GM21737 (cell line): ENCODE results near the gene FYB1.

ENCODE experiments used
- ATAC-seq: cut with Tn5 transposase; IDR thresholded peaks from one replicate; pipeline ENCODE4 v1.9.1; 2021; ENCODE audit warnings: mild to moderate bottlenecking, moderate library complexity; ENCODE audit not compliant: unreplicated experiment

The FYB1 gene

DNA sequence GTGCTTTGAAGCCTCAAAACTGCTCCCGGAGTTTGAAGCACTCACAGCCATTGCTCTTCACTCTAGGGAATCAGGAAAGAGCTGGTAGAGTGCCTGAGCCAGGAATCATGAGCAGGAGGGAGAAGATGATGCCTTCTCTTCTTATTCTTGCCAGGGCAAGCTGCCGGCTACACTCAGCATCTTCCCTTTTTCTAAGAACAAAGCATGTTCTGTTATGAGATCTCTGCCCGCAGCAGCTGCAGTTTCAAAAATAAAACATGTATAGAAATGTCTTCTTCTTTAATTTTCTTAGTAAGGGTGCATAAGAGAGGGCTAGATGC is 87.3 kb downstream of the FYB1 start:
- no peak for ATAC-seq

DNA sequence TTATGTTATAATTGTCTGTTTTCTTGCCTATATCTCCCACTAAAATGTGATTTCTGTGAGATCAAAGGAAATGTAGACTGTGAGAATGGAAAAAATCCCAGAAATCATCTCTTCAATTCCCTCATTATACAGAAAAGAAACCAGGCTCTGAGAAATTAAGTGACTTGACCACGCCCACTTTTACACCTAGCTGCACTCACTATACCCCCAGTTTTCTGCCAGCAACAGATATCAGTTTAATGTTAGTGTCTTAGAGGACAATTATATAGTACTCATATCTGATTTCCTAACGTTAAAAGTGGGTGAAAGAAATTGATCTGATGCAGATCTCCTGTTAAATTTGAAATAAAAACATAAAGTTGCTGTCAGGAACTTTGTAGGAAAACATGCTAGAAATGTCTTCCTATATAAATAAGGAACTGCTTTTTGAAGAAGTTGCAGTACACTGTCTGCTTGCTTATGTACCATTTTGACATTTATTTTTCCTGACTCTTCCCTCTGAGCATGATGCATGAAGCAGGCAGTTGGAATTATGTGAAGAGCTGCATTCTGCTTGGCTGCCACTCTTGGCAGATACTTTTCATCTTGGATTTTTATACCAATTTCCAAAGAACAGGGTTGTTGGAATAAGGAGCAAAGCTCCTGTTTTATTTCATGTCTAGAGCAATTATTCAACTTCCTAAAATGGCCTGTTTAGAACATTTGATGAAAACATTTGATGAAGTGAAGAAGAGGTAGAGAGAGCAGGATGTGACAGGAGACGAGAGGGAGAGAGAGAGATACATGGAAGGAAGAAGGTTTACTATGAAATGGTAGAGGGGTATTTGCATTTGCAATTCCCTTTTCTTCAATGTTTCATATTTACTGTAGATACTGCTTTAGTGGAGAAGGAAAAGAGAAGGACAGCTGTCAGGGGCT is 87.9 kb downstream of the FYB1 start:
- no peak for ATAC-seq

DNA sequence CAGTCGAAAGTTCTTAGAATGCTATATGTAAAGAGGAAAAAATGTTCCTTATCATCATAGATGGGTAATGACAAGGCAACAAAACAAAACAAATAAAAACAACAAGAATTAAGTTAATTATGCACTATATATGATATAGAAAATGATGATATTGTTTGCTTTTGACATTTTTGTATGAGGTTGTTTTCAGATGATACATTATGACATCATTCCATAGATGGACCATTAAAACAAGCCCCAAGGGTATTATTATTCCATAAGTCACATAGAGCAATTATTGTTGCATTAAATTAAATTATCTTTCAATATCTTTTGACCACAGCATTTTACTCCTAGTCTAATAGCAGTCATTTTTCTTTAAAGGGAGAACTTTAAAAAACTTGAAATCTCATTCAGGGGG is 88.6 kb downstream of the FYB1 start:
- ATAC-seq = no peak

DNA sequence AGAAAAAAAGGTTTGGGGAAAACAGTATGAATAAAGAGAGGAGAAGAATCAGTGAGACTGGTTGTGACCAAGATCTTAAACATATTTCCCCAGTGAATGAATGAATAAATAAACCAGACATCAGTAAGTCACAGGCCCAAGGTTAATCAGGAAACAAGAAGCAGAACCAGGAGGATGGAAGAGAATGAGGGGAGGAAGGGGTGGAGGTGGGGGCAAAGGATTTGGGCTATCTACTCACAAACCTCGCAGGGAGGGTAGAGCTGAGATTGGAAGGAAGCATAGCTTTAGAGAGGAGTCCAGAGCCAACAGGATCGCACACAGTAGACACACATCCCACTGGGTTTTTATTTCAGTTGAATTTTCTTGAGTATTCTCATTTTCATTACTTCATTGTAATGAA is 97.4 kb downstream of the FYB1 start:
- no peak for ATAC-seq

DNA sequence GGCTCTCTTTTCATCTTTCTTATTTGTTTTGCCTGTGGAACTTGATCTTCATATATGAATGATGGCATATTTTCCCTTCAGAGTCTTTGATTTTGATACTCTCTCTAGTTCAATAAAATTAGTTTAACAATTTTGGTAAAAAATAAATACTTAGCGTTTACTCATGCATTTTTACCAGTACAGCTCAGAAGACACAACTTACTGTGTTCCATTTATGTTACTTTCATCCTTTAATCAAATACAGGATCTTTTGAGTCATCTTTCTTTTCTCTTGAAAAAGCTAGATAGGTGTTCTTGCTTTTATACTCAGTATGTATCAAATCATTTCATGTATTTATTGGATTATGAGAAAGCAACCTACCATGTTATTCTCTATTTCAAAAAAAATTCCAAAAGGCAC is 98.0 kb downstream of the FYB1 start:
- ATAC-seq = no peak

DNA sequence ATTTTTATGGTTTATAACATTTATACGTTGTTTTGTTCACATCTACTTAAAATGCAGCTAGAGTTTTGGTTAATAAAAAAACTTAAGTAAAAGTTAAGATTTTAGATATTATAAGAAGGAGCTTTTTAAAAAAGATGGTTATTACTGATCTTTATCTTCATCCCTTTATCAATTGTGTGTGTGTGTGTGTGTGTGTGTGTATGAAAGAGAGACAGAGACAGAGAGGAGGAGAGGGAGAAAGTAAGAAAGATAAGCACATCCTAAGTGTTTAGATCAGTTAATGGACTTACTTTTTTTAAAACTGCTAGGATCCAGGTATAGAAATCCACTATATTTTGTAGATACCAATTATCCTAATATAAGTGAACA is 99.3 kb downstream of the FYB1 start:
- ATAC-seq = no peak

DNA sequence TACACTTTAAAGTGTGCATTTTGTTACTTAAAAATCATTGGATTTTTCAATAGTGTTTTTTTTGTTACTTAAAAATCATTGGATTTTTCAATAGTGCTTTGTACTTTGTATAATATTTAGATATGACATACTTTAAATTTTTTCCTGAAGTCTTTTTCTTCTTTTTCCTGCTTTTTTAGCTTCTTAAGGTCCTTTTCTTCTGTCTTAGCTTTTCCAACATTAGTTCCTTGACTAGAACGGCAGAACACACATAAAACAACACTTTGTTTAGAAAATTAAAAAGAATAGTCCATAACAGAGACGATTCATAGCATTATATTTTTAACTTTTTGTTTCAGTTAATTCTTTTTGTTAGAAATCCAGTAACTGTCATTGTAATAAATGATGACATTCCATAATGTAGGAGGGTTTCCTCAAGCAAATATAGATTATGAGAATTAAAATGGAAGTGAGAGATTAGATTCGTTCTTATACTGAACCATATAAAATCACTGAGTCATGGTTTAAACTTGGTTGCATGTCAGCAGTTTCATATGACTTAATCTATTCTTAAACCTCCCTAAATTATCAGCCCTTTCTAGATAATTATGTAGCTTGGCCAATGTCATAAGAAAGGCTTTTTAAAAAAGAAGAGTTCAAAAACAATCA is 99.8 kb downstream of the FYB1 start:
- ATAC-seq = no peak

DNA sequence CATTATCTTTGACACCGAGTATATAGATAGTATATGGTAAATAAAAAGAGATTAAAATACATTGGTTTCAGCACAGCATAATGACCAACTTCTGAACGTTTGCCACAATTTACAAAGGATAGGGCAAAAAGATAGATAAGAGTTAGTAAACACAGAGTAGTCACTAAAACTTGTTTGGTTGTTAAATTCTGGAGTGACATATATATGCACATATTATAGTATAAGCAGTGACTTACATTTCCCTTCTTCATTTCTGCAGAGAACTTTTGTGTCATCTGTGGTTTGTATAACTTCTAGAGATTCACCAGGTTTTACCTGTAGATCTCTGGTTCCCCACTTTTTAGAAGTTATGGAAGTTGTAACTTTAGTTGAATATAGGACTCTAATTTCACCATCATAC is 100.7 kb downstream of the FYB1 start:
- no peak for ATAC-seq

DNA sequence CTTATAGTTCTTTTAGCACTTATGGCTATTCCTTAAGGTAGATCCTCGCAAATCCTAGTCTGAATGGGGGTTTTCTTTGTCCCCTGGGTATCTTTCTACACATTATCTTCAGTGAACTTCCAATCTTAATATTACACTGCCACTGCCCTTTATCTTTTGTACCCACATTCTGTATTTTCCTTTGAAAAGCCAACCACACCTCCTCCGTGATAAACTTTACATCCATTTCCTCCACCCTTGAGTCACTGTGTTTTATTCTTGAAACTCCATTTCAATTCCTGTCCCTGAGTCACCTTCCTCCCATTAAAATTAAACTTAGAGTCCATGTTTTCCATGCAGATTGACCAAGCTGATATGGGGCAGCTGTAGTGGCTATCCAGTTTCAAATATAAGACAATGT is 102.0 kb downstream of the FYB1 start:
- no peak for ATAC-seq

DNA sequence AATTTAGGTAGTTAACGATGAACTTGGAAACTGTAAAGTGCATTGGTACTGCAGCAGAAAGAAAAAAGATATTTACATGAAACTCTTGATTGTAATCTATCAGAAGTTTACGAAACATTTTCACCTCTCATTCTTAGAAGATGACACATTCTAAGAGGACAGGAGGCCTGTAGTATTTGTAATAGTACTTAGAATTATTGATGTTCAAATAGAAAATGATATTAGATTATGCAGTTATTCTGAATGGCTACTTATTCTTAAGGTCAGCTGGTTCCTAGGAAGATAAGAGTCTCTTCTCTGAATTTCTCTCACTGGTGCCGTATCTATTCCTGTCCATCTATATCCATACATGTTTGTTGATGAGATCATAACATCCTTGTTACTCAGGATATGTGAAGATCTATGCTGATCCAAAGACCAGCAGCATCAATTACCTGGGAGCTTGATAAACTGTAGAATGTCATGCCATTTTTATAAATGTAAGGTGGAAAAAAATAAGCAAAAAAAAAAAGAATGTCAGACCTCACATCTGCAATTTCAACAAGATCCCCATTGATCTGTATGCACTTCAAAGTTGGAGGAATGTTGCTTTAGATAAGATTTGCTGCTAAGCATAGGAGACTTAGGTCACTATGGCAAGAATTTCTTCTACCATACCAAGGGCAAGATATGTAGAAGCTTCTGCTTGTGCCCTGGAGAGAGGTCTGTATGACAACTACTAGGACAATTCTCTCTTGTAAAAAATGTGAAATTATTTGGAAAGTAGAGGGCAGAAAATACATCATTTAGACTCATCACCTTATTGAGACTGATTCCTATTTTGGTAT is 102.8 kb downstream of the FYB1 start:
- no peak for ATAC-seq

DNA sequence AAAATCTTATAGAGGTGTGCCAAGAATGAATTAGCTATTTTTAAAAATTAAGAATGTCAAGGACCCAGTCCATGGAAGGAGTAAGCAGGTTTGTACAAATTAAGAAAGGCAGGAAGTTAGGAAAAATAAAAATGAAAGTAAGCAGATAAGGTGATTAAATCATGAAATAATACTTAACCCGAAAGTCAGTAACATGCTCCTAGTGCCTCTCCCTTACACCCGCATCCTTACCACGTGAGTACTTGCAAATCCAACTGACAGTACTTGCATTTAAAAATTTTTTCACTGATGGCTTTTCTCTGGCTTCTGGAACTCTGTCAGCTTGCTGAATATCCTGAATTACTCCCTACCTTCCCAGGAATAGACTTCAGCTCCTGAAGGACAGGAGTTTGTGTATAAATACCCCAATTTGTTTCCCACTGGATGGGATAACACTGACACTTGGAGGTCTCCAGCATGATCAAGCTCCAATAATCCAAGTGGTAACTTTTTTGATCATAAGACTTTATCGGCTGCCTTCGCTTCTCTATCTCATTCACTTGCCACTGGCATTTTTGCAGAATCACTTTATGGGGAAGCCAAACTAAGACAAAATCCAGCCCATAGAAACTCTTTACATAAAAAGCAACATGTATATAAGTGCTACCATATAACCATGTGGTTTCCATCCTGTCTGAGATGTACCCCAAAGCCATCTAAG is 103.6 kb downstream of the FYB1 start:
- no peak for ATAC-seq

DNA sequence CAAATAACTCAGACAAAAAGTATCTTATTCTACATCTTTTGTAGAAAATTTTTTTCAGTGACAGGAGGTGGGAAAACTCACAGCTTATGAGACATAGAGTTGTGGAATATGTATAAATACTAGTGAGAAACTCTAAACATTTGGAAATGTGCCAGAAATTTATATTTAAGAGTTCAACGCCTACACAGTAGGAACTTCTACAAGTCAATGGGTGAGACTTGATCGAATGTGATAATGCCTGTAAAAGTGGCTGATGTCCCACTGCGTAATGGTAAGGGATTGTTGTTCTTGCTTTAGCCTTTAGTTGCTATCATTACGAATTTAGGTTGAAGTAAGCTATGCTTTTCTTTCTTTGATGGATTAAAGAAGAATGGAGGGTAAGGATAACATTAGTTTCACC is 105.2 kb downstream of the FYB1 start:
- no peak for ATAC-seq

DNA sequence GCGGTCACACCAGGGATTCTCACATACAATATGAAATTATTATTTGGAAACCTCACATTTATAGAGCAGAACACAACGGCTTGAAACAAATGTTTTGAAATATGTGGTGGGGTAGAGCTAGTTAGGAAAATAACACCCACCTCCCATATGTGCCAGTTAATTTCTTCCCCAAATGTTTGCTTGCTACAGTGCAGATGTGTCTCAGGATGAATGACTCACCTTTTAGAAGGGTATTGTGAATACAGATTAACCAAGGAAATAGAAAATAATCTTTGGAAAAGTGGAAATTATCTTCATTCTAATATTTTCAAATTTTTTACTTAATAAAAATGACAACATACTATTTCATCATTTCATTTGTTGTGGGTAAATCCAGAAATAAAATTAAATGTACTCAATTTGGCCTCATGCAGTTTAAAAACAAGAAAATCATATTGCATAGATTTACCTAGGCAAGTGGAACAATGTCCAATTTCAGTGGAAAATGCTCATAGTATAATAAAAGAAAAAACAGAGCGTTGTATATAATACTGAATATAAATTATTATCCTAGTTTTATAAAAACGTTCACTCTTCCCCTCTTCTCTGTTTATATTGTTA is 105.9 kb downstream of the FYB1 start:
- ATAC-seq = no peak

DNA sequence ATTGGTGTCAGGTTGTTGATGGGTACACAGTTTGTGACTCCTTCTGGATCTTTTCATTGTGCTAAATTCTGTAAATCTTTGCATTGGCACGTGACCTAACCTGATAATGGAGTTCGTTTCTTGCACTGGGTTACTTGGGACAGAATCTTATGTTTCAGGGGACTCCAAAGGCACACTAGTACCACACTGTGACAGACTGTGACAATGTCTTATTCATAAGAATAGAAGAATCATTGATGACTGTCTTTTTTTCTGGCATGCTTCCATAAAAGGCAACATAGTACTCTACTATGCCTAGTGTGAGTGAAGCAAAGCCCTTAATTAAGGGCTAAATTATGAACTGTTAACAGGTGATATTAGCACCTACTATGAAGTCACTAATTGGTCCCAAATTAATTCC is 109.8 kb downstream of the FYB1 start:
- ATAC-seq = no peak

DNA sequence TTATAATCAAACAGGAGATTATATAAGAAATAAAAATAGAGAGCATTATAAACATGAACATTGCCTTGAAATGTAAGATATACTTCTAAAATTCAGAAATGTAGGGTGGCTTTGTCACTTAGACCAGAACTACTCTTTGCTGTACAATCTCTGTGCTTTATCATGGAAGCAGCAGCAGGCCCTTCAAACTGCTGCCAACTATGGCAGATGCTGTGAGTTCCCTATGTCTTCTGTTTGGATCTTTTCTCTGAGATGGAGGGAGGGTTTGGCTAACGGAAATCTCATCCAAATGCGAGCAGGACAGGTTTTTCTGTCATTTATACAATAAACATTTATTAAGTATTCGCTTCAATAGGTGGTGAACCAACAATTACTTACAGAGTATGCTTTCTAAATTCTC is 110.4 kb downstream of the FYB1 start:
- ATAC-seq = no peak

DNA sequence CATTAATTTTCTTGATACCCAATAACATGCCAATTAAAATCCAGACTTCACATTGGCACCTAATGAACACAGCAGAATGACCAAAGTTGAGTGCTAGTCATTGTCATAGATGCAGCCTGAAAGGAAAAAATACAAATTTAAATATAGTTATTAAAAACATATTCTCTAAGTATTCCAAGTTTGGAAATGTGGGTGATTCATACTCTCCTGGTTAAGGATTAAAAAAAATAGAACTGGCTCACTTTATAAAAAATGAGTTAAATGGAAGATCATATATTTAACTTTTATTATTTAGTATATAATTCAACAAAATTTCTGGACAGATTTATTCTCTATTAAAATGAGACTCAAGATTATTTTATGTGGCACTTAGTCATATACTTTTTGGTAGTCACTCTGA is 112.0 kb downstream of the FYB1 start:
- ATAC-seq = no peak

DNA sequence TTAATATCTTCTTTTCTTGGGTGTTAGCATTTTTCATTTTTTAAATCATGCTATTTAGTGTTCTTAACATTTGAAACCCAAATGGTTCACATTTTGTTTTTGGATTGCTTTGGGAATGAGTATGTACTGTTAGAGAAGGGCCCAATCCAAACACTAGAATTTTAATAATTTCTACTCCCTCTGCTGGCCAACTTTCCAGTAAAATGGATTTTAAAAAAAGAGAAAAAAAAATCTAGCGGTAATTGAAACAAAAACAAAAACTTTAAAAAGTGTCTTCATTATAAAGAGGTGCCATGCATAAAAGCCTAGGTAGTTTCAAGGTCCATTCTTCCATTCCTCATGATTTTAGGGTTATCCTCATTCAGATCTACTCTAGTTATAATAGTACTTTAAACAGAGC is 113.0 kb downstream of the FYB1 start:
- no peak for ATAC-seq

DNA sequence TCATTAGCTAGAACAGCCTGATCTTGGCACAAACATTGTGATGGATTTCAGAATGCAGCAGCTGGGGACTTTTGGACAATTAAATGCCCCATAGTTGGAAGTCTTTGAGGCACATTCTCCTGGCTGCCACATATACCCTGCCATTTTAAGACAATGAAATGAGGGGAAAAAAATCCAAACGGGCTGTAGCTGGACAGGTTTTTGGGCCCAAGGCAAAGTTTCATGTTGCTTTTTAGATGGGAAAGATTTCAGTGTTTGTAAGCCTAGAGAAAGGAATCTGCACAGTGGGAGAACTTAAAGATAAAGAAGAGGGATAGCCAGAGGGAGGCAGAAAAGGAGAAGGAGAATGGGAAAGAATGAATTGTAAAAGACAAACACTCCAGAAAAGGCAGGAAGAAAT is 115.1 kb downstream of the FYB1 start:
- ATAC-seq = no peak

DNA sequence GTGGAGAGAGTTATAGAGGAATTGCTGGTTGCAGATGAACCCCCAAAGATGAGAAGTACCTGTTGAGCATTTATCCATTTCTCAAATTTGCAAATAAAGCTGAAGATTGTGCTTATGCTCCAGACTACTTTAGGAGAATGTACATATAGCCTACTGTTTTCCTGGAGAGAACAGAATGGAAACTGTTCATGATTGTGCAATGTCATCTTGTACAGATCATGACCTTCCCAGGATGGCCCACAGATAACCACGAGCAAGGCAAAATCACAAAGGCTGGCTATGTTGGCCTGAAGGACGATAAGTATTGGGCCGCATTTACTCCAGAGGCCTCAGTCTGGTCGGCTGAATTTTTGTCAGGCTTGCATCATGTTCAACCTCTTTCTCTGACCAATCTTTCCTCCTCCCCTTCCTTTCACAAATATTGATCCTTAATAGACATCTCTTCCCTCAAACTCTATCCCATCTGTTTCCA is 116.6 kb downstream of the FYB1 start:
- ATAC-seq = no peak

DNA sequence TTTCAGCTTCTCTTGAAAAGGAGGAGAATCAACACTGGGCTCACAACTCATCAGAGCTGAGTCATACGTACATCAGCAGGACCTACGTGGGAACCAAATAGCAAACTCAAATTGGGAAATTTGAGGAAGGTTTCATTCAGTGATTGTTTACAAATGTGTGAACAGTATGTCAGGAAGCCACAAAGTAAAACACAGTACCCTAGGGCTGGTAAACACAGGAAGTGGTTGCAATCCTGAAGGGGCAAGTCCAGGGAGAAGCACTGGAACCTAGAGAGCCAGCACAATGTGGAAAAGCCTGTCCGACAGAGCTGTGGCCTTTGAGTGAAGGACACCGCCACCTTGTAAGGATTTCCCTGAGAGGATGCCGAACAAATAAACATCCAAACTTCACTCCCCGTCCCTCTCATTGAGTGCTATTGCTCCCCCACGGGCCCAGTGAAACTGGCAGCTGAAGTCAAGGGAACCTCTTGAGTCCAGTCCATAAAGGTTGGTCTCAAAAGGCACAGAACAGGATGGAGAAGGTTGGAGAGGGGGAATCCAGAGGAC is 118.4 kb downstream of the FYB1 start:
- no peak for ATAC-seq
